ENCODE data around the gene TUBA1A. TPM values are rescaled to one million over a fixed set of nuclear protein-coding genes. Genes with fewer than 3 reads are reported as not detected.
"Not testable (repeated sequence)": the region's sequence is repeated elsewhere in the genome, so short reads cannot be mapped to it uniquely, and the experiment has no call there.

Gene TUBA1A
- total and polyA plus RNA-seq, 2 experiments from 2014 or later: 452 to 639 TPM

DNA sequence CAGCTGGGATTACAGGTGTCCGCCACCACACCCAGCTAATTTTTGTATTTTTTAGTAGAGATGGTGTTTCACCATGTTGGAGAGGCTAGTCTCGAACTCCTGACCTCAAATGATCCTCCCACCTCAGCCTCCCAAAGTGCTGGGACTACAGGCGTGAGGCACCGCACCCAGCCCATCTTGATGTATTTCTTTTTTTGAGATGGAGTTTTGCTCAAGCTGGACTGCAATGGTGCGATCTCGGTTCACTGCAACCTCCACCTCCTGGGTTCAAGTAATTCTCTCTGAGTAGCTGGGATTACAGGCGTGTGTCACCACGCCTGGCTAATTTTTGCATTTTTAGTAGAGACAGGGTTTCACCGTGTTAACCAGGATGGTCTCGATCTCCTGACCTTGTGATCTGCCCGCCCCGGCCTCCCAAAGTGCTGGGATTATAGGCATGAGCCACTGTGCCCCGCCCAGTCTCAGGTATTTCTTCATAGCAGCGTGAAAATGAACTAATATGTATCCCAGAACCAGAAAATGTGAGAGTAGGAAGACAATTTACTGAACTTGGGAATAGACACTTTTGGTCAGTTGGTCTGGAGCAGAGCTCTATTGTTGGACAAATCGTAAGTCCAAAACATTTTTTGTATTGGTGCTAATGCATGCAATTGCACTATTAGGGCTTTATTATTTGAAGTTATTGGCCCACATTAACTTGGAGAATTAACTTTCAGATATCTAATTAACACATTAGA is 5.5 kb downstream of the TUBA1A start:
- H3K27me3 ChIP-seq (replicated peaks; ENCODE audit: insufficient read depth); H2AFZ ChIP-seq; H3K4me2 ChIP-seq (ENCODE audit: unreplicated experiment); DNase-seq; H3K9me3 ChIP-seq (ENCODE audit: low read depth); H4K20me1 ChIP-seq (ENCODE audit: insufficient read depth); H3K4me3 ChIP-seq; H3K9ac ChIP-seq; H3K27ac ChIP-seq; H3K9me2 ChIP-seq (ENCODE audit: insufficient read depth); in situ Hi-C loops (cut with MboI): not testable (repeated sequence)
- WGBS, 2 experiments (ENCODE audit: low coverage in 1 of 2, low lambda C conversion rate in 2 of 2, missing lambda C conversion rate in 2 of 2): 93 to 94% methylated on average over 15 of the region's 15 CpGs
- Histone ChIP-seq H3K79me2 (ENCODE audit: insufficient read depth) (peaks cover 34% of the 10 kb centered on the region), H3F3A (ENCODE audit: insufficient read depth) (peaks cover 36% of the 10 kb centered on the region), H3K36me3 (ENCODE audit: low read depth) (peaks cover 22% of the 10 kb centered on the region), H3K4me1 (ENCODE audit: insufficient read depth) (peaks cover 12% of the 10 kb centered on the region; the same call in 1 of the 2 replicates)

DNA sequence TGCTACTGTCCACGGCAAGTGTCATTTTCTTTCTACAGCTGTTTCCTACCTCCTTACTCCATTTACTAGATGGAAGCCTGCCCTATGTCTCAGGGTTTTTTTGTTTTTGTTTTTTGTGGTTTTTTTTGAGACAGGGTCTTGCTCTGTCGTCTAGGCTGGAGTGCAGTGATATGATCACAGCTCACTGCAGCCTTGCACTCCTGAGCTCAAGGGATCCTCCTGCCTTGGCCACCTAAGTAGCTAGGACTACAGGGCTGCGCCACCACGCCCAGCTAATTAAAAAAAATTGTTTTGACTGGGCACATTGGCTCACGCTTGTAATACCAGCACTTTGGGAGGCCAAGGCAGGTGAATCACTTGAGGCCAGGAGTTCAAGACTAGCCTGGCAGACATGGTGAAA is 14.7 kb downstream of the TUBA1A start:
- H3K4me3 ChIP-seq: no peak overlapping the region
- no peak overlapping the region for H3K27ac ChIP-seq
- in situ Hi-C loops (cut with MboI): no loop called here
- no peaks in the 10 kb centered on the region for H3K36me3 ChIP-seq (ENCODE audit: low read depth)
- H3K4me1 ChIP-seq (ENCODE audit: insufficient read depth): no peaks in the 10 kb centered on the region
- no peaks in the 10 kb centered on the region for H3K9me2 ChIP-seq (ENCODE audit: insufficient read depth)
- no peaks in the 10 kb centered on the region for H4K20me1 ChIP-seq (ENCODE audit: insufficient read depth)
- no peaks in the 10 kb centered on the region for H3K9me3 ChIP-seq (ENCODE audit: low read depth)
- H3K9ac ChIP-seq: no peak overlapping the region
- no peaks in the 10 kb centered on the region for H3K79me2 ChIP-seq (ENCODE audit: insufficient read depth)
- WGBS, 2 experiments (ENCODE audit: low coverage in 1 of 2, low lambda C conversion rate in 2 of 2, missing lambda C conversion rate in 2 of 2): 78 to 79% methylated on average over 5 of the region's 5 CpGs
- no peak overlapping the region for H3K4me2 ChIP-seq (ENCODE audit: unreplicated experiment)
- no peaks in the 10 kb centered on the region for H3K27me3 ChIP-seq (replicated peaks; ENCODE audit: insufficient read depth)
- TF ChIP-seq EZH2 (IDR thresholded peaks at IDR 0.05; ENCODE audit: insufficient read depth, poor library complexity, severe bottlenecking): no peak
- no peak for TF ChIP-seq EZH2phosphoT487 (IDR thresholded peaks at IDR 0.05; ENCODE audit: insufficient read depth, low read depth)
- H2AFZ ChIP-seq: no peak overlapping the region
- DNase-seq: no peak
- no peaks in the 10 kb centered on the region for H3F3A ChIP-seq (ENCODE audit: insufficient read depth)

DNA sequence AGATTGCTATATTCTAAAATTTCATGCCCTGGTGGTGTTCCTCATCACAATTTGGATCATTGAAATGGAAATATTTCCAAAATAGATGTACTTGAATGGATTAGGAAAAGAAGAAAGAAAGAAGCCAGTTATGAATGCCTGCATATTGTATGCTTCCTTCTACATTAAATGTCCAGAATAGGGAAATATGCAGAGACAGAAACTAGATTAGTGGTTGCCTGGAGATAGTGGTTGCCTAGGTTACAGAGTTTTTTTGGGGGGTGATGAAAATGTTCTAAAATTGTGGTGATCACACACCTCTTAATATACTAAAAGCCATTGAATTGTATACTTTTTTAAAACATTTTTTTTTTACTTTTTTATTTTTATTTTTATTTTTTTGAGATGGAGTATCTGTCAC is 18.0 kb downstream of the TUBA1A start:
- Histone ChIP-seq H3K27me3 (replicated peaks; ENCODE audit: insufficient read depth) (no peaks in the 10 kb centered on the region), H3K27ac (no peak overlapping the region), H3F3A (ENCODE audit: insufficient read depth) (no peaks in the 10 kb centered on the region), H3K9me2 (ENCODE audit: insufficient read depth) (no peaks in the 10 kb centered on the region), H3K9ac (no peak overlapping the region), H3K4me2 (ENCODE audit: unreplicated experiment) (no peak overlapping the region), H3K4me3 (no peak overlapping the region), H3K9me3 (ENCODE audit: low read depth) (no peaks in the 10 kb centered on the region), H3K36me3 (ENCODE audit: low read depth) (no peaks in the 10 kb centered on the region), H3K4me1 (ENCODE audit: insufficient read depth) (no peaks in the 10 kb centered on the region), H2AFZ (no peak overlapping the region), H3K79me2 (ENCODE audit: insufficient read depth) (no peaks in the 10 kb centered on the region), H4K20me1 (ENCODE audit: insufficient read depth) (no peaks in the 10 kb centered on the region)
- TF ChIP-seq EZH2 (IDR thresholded peaks at IDR 0.05; ENCODE audit: insufficient read depth, poor library complexity, severe bottlenecking) (no peak), EZH2phosphoT487 (IDR thresholded peaks at IDR 0.05; ENCODE audit: insufficient read depth, low read depth) (no peak)
- in situ Hi-C loops (cut with MboI): no loop called here
- DNase-seq: no peak

DNA sequence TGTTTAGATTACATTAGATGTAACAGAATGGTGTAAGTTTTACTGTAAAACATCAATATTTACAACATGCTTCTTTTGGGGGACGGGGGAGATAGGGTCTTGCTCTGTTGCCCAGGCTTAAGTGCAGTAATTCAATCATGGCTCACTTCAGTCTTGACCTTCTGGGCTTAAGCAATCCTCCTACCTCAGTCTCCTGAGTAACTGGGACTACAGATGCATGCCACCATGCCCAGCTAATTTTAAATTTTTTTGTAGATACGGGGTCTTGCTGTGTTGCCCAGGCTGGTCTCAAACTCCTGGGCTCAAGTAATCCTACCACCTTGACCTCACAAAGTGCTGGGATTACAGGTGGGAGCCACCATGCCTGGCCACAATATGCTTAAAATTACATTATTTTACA is 23.8 kb downstream of the TUBA1A start:
- Histone ChIP-seq H3K9me2 (ENCODE audit: insufficient read depth) (no peaks in the 10 kb centered on the region), H3K4me1 (ENCODE audit: insufficient read depth) (no peaks in the 10 kb centered on the region), H3K9ac (no peak overlapping the region), H3K9me3 (ENCODE audit: low read depth) (no peaks in the 10 kb centered on the region), H3K27me3 (replicated peaks; ENCODE audit: insufficient read depth) (no peaks in the 10 kb centered on the region), H3K36me3 (ENCODE audit: low read depth) (no peaks in the 10 kb centered on the region), H3K4me3 (no peak overlapping the region), H3K4me2 (ENCODE audit: unreplicated experiment) (no peak overlapping the region), H2AFZ (no peak overlapping the region), H3K79me2 (ENCODE audit: insufficient read depth) (no peaks in the 10 kb centered on the region), H3K27ac (no peak overlapping the region), H3F3A (ENCODE audit: insufficient read depth) (no peaks in the 10 kb centered on the region), H4K20me1 (ENCODE audit: insufficient read depth) (no peaks in the 10 kb centered on the region)
- no peak for DNase-seq
- TF ChIP-seq EZH2phosphoT487 (IDR thresholded peaks at IDR 0.05; ENCODE audit: insufficient read depth, low read depth) (no peak), EZH2 (IDR thresholded peaks at IDR 0.05; ENCODE audit: insufficient read depth, poor library complexity, severe bottlenecking) (no peak)
- in situ Hi-C loops (cut with MboI): no loop called here
- 88 to 92% methylated on average over 2 of the region's 2 CpGs for WGBS, 2 experiments (ENCODE audit: low coverage in 1 of 2, low lambda C conversion rate in 2 of 2, missing lambda C conversion rate in 2 of 2)

DNA sequence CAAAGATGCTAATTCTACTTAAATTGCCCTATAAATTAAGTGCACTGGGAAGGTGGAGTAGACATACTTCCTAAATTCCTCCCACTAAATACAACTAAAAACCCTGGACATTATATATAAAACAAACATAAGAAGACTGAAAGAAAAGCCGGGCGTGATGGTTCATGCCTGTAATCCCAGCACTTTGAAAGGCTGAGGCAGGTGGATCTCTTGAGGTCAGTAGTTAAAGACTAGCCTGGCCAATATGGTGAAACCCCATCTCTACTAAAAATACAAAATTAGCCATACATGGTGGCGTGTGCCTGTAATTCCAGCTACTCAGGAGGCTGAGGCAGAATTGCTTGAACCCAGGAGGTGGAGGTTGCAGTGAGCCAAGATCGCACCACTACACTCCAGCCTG is 27.0 kb downstream of the TUBA1A start:
- 97 to 98% methylated on average over 4 of the region's 4 CpGs for WGBS, 2 experiments (ENCODE audit: low coverage in 1 of 2, low lambda C conversion rate in 2 of 2, missing lambda C conversion rate in 2 of 2)
- H3K27ac ChIP-seq; H3K9me2 ChIP-seq (ENCODE audit: insufficient read depth); H3F3A ChIP-seq (ENCODE audit: insufficient read depth); DNase-seq; H2AFZ ChIP-seq; H3K4me1 ChIP-seq (ENCODE audit: insufficient read depth); H3K36me3 ChIP-seq (ENCODE audit: low read depth); H3K9me3 ChIP-seq (ENCODE audit: low read depth); H4K20me1 ChIP-seq (ENCODE audit: insufficient read depth); H3K4me3 ChIP-seq; H3K79me2 ChIP-seq (ENCODE audit: insufficient read depth); in situ Hi-C loops (cut with MboI); H3K9ac ChIP-seq; H3K4me2 ChIP-seq (ENCODE audit: unreplicated experiment); H3K27me3 ChIP-seq (replicated peaks; ENCODE audit: insufficient read depth): not testable (repeated sequence)

Measured in GM23248 (cell line).